ENCODE results near the gene ZHX3. TPM values are rescaled to one million over a fixed set of nuclear protein-coding genes. Genes with fewer than 3 reads are reported as not detected.

ZHX3 gene
- total and polyA plus RNA-seq, 9 of the 15 experiments (the other 6 are each of a cell fraction or from before 2014, with no cell fraction given): 0.80 to 14.6 (median 4.9) TPM

DNA sequence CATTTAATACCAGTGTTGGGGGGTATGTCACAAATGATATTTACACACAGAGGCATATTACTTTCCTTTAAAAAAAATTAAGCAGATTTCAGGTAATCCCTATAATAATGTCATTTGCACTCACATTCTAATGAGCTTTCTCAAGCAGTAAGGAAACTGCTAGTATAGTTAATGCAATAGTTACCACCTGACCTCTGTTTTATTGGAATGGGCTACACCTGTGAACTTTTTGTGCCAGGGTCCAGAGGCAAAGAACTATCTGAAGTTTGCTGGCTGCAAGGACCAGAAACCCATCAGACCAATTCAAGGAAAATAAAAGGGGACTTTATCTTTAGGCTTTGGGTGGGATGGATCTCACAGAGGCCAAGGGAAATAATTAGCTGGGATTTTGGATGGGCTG, 2.9 kb upstream of the ZHX3 start (continued):
- TF ChIP-seq, protein P1, sequence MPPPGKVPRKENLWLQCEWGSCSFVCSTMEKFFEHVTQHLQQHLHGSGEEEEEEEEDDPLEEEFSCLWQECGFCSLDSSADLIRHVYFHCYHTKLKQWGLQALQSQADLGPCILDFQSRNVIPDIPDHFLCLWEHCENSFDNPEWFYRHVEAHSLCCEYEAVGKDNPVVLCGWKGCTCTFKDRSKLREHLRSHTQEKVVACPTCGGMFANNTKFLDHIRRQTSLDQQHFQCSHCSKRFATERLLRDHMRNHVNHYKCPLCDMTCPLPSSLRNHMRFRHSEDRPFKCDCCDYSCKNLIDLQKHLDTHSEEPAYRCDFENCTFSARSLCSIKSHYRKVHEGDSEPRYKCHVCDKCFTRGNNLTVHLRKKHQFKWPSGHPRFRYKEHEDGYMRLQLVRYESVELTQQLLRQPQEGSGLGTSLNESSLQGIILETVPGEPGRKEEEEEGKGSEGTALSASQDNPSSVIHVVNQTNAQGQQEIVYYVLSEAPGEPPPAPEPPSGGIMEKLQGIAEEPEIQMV (tag; conservative IDR thresholded peaks at IDR 0.05; ENCODE audit: low read depth): no peak

GRCh38 chr20:41318271-41318649, 729 bp upstream of the ZHX3 start:
- FAIRE-seq (no peak), DNase-seq (ENCODE audit: extremely low read depth in 1 of 4, low spot score in 3 of 4) (no peak), ATAC-seq (no peak)
- H3K4me1 ChIP-seq (replicated peaks in 1 of 2; ENCODE audit: control insufficient read depth in 2 of 2, insufficient read depth in 2 of 2, low read length in 2 of 2): peaks cover 5 to 17% of the 10 kb centered on the region in 2 experiments; a peak in 4 of 5 replicates
- ChIA-PET CTCF (ENCODE audit: low intra/inter-chr PET ratio) (no interaction called here), POLR2A (interaction anchor here (1.1 kb wide), 1 partner anchor 33 kb away, joined by 3 read pairs; no protein-coding TSS in a partner anchor)
- no peaks in the 10 kb centered on the region for H3K36me3 ChIP-seq (ENCODE audit: control insufficient read depth, insufficient read depth, low read length)
- H3K4me3 ChIP-seq: peak overlapping the region; percentile 93
- no peaks in the 10 kb centered on the region for H4K20me1 ChIP-seq (replicated peaks; ENCODE audit: control insufficient read depth, insufficient read depth, low read length)
- WGBS (ENCODE audit: insufficient coverage, low coverage, missing lambda C conversion rate): 42% methylated on average over 5 of the region's 5 CpGs
- in situ Hi-C loops (cut with MboI) (no loop called here), intact Hi-C loops (cut with micrococcal nuclease) (no loop called here)
- TSS peak; percentile 89 for BruUV-seq (replicated peaks)
- no peaks in the 10 kb centered on the region for H3K27me3 ChIP-seq (ENCODE audit: control insufficient read depth in 2 of 2, insufficient read depth in 2 of 2, low read length in 2 of 2)
- H3K9me3 ChIP-seq (replicated peaks; ENCODE audit: control insufficient read depth, insufficient read depth, low read depth, low read length): no peaks in the 10 kb centered on the region
- H3K79me2 ChIP-seq (ENCODE audit: control insufficient read depth, insufficient read depth, low read length): peaks cover 30% of the 10 kb centered on the region
- peak overlapping the region; percentile 92 for H3K4me2 ChIP-seq (ENCODE audit: insufficient read depth, low read length)
- no peak overlapping the region for H3K27ac ChIP-seq (ENCODE audit: extremely low read depth, low read depth, low read length)
- peak overlapping the region; percentile 100 for H2AFZ ChIP-seq (ENCODE audit: low read depth, low read length)
- no peaks in the 10 kb centered on the region for H3K9me1 ChIP-seq (ENCODE audit: control insufficient read depth, insufficient read depth, low read length)
- H3K9ac ChIP-seq (ENCODE audit: insufficient read depth in 1 of 2, low read depth in 2 of 2, low read length in 2 of 2): peak overlapping the region in 1 of 2 experiments; percentile 51; a peak in 1 of 4 replicates
- TF ChIP-seq RBM34 (IDR thresholded peaks at IDR 0.05; ENCODE audit: borderline replicate concordance, insufficient read depth, low read length): no peak
- TF ChIP-seq ZNF449 (CRISPR knock-in tag; IDR thresholded peaks at IDR 0.05): no peak
- TF ChIP-seq JUN (IDR thresholded peaks at IDR 0.05; ENCODE audit: borderline replicate concordance, low read depth, low read length): no peak
- no peak for TF ChIP-seq JUN (CRISPR knock-in tag; IDR thresholded peaks at IDR 0.05; ENCODE audit: borderline replicate concordance)
- TF ChIP-seq PHF8 (IDR thresholded peaks at IDR 0.05; ENCODE audit: borderline replicate concordance, low read length): no peak
- TF ChIP-seq C11orf30 (IDR thresholded peaks at IDR 0.05; ENCODE audit: low read depth): no peak
- TF ChIP-seq, protein P2, sequence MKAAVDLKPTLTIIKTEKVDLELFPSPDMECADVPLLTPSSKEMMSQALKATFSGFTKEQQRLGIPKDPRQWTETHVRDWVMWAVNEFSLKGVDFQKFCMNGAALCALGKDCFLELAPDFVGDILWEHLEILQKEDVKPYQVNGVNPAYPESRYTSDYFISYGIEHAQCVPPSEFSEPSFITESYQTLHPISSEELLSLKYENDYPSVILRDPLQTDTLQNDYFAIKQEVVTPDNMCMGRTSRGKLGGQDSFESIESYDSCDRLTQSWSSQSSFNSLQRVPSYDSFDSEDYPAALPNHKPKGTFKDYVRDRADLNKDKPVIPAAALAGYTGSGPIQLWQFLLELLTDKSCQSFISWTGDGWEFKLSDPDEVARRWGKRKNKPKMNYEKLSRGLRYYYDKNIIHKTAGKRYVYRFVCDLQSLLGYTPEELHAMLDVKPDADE (conservative IDR thresholded peaks at IDR 0.05; ENCODE audit: control insufficient read depth, low read depth, low read length): no peak
- no peak for TF ChIP-seq ZNF551 (CRISPR knock-in tag; IDR thresholded peaks at IDR 0.05)
- no peak for TF ChIP-seq NUFIP1 (IDR thresholded peaks at IDR 0.05; ENCODE audit: partially characterized antibody)
- TF ChIP-seq, protein P3, sequence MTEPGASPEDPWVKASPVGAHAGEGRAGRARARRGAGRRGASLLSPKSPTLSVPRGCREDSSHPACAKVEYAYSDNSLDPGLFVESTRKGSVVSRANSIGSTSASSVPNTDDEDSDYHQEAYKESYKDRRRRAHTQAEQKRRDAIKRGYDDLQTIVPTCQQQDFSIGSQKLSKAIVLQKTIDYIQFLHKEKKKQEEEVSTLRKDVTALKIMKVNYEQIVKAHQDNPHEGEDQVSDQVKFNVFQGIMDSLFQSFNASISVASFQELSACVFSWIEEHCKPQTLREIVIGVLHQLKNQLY (CRISPR knock-in tag; conservative IDR thresholded peaks at IDR 0.05): no peak
- TF ChIP-seq, protein P4, sequence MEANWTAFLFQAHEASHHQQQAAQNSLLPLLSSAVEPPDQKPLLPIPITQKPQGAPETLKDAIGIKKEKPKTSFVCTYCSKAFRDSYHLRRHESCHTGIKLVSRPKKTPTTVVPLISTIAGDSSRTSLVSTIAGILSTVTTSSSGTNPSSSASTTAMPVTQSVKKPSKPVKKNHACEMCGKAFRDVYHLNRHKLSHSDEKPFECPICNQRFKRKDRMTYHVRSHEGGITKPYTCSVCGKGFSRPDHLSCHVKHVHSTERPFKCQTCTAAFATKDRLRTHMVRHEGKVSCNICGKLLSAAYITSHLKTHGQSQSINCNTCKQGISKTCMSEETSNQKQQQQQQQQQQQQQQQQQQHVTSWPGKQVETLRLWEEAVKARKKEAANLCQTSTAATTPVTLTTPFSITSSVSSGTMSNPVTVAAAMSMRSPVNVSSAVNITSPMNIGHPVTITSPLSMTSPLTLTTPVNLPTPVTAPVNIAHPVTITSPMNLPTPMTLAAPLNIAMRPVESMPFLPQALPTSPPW (CRISPR knock-in tag; IDR thresholded peaks at IDR 0.05): no peak
- no peak for TF ChIP-seq NR4A1 (CRISPR knock-in tag; IDR thresholded peaks at IDR 0.05)
- TF ChIP-seq NR4A1 (tag; IDR thresholded peaks at IDR 0.05): no peak
- TF ChIP-seq TBL1XR1 (IDR thresholded peaks at IDR 0.05; ENCODE audit: low read length in 2 of 2): no peak
